Astrocyte (in vitro differentiated cells and primary cell): ENCODE data around the gene OPCML. TPM values are rescaled to one million over a fixed set of nuclear protein-coding genes. Genes with fewer than 3 reads are reported as not detected.
A peak's percentile ranks its signal among the peaks of the same experiment; 100 is the strongest.

Experiments
- DNase-seq: peaks from one replicate; pipeline ENCODE4 v3.0.0-alpha.2; 2010; ENCODE audit warnings: low read depth
- FAIRE-seq: peaks from 2 replicates; lab custom pipeline; 2011; peaks lifted over from hg19 to GRCh38; lab: Jason Lieb, UNC
- H2AFZ ChIP-seq: 2 replicates; pipeline ENCODE4 v1.6.0; 2012; ENCODE audit warnings: low read depth, low read length, inconsistent platforms
- H3K27ac ChIP-seq: 2 replicates; pipeline ENCODE4 v1.5.1; 2011; ENCODE audit warnings: low read depth, low read length, inconsistent platforms
- H3K27me3 ChIP-seq: 2 replicates; pipeline ENCODE4 v1.6.0; 2011; ENCODE audit warnings: low read length, inconsistent platforms; ENCODE audit not compliant: insufficient read depth
- H3K36me3 ChIP-seq: 2 replicates; pipeline ENCODE4 v1.5.1; 2011; ENCODE audit warnings: low read length, inconsistent platforms; ENCODE audit not compliant: insufficient read depth
- H3K4me1 ChIP-seq: 2 replicates; pipeline ENCODE4 v1.5.1; 2011; ENCODE audit warnings: low read length, inconsistent platforms; ENCODE audit not compliant: insufficient read depth
- H3K4me2 ChIP-seq: 2 replicates; pipeline ENCODE4 v1.6.0; 2012; ENCODE audit warnings: low read length, inconsistent platforms
- H3K4me3 ChIP-seq: 2 replicates; pipeline ENCODE4 v1.5.1; 2011; ENCODE audit warnings: low read depth, mild to moderate bottlenecking, low read length, inconsistent platforms; ENCODE audit not compliant: insufficient read depth
- H3K79me2 ChIP-seq: 2 replicates; pipeline ENCODE4 v1.6.0; 2012; ENCODE audit warnings: mild to moderate bottlenecking, low read length, inconsistent platforms; ENCODE audit not compliant: insufficient read depth
- H3K9ac ChIP-seq: 2 replicates; pipeline ENCODE4 v1.6.0; 2012; ENCODE audit warnings: mild to moderate bottlenecking, low read length, inconsistent platforms
- H3K9me3 ChIP-seq: 2 replicates; pipeline ENCODE4 v1.5.1; 2012; ENCODE audit warnings: low read depth, mild to moderate bottlenecking, low read length, inconsistent platforms; ENCODE audit not compliant: insufficient read depth
- H4K20me1 ChIP-seq: 2 replicates; pipeline ENCODE4 v1.6.0; 2012; ENCODE audit warnings: low read length, inconsistent platforms; ENCODE audit not compliant: insufficient read depth
- H3K27ac Mint-ChIP-seq: one replicate; pipeline ENCODE4 v1.8.0; 2021; ENCODE audit warnings: mild to moderate bottlenecking, mixed read lengths; ENCODE audit not compliant: unreplicated experiment
- H3K27me3 Mint-ChIP-seq: one replicate; pipeline ENCODE4 v1.8.0; 2021; ENCODE audit warnings: low read depth, mixed read lengths; ENCODE audit not compliant: unreplicated experiment
- H3K36me3 Mint-ChIP-seq: one replicate; pipeline ENCODE4 v1.8.0; 2021; ENCODE audit warnings: low read depth, mixed read lengths; ENCODE audit not compliant: unreplicated experiment
- H3K4me1 Mint-ChIP-seq: one replicate; pipeline ENCODE4 v1.8.0; 2021; ENCODE audit warnings: low read depth, mixed read lengths; ENCODE audit not compliant: unreplicated experiment
- H3K4me3 Mint-ChIP-seq: one replicate; pipeline ENCODE4 v1.8.0; 2021; ENCODE audit warnings: mild to moderate bottlenecking, moderate library complexity, mixed read lengths; ENCODE audit not compliant: unreplicated experiment
- H3K9me3 Mint-ChIP-seq: one replicate; pipeline ENCODE4 v1.8.0; 2021; ENCODE audit warnings: mild to moderate bottlenecking, mixed read lengths; ENCODE audit not compliant: unreplicated experiment
- CTCF ChIP-seq: IDR thresholded peaks from 2 replicates; pipeline ENCODE4 v1.5.1; 2011; ENCODE audit warnings: low read depth, mild to moderate bottlenecking, inconsistent platforms, low read length, moderate library complexity; ENCODE audit not compliant: insufficient read depth
- EZH2 ChIP-seq: IDR thresholded peaks from 2 replicates; pipeline ENCODE4 v1.6.1; 2012; ENCODE audit warnings: mild to moderate bottlenecking, low read length, inconsistent platforms; ENCODE audit not compliant: insufficient read depth
- total RNA-seq: library from RNA; stranded (reverse); gene quantifications from 2 replicates; pipeline ENCODE4 v1.2.1, GENCODE V29; 2021

Gene OPCML
- total RNA-seq, 1 donor from 2014 or later: 7.9 TPM

DNA sequence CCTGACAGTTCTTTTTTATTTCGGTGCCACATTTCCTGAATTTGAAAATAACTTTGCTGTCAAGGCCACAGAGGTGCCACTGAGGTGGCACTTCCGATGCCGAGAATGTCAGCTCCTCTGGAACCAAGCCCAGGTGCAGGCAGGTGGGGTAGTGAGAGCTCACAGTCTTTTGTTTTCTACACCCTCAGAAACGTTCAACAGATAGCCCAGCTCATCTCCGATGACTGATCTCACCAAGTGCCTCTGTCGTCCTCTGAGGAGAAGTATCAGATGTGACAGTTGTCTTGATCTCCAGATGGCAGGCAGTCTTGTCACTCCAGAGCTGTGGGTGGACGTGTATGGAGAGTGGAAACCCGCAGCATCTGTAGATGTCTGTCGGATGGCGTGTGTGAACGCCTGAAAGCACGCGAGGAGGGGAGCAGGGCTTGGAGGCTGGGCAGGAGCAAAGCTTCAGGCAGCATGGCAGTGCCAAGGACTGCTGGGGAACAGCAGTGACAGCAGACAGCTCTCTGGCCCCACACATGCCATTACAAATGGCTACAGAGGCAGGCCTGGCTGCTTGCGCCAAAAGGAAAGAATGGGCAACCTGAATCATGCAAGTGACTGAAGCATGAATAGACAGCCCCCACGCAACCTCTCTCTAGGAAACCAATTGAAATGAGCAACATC lies 877.0 kb downstream of the OPCML start:
- Histone ChIP-seq H4K20me1 (no peaks in the 10 kb centered on the region), H3K9ac (no peak overlapping the region), H3K4me1 (peaks cover 4% of the 10 kb centered on the region), H3K79me2 (no peaks in the 10 kb centered on the region), H3K36me3 (no peaks in the 10 kb centered on the region), H3K27ac (no peak overlapping the region), H3K4me3 (no peak overlapping the region), H2AFZ (peak overlapping the region; percentile 44), H3K4me2 (peak overlapping the region; percentile 3), H3K9me3 (no peaks in the 10 kb centered on the region), H3K27me3 (no peaks in the 10 kb centered on the region)
- no peak for TF ChIP-seq CTCF
- no peak for TF ChIP-seq EZH2
- Mint-ChIP-seq H3K4me3 (peak overlapping the region; percentile 40), H3K27me3 (peaks cover 8% of the 10 kb centered on the region), H3K4me1 (peaks cover 6% of the 10 kb centered on the region), H3K36me3 (no peaks in the 10 kb centered on the region), H3K9me3 (peaks cover 6% of the 10 kb centered on the region), H3K27ac (no peak overlapping the region)
- FAIRE-seq (no peak), DNase-seq (peak; percentile 42)

- no peak overlapping the region for H3K4me2 ChIP-seq
- no peak overlapping the region for H3K4me3 Mint-ChIP-seq
- H3K27me3 ChIP-seq: no peaks in the 10 kb centered on the region
- H3K27ac ChIP-seq: no peak overlapping the region
- no peak overlapping the region for H3K27ac Mint-ChIP-seq
- H3K9me3 ChIP-seq: no peaks in the 10 kb centered on the region
- peaks cover 8% of the 10 kb centered on the region for H3K27me3 Mint-ChIP-seq
- FAIRE-seq: no peak
- H3K4me1 Mint-ChIP-seq: peaks cover 18% of the 10 kb centered on the region
- peaks cover 6% of the 10 kb centered on the region for H3K9me3 Mint-ChIP-seq
- H2AFZ ChIP-seq: no peak overlapping the region
- no peak overlapping the region for H3K4me3 ChIP-seq
- TF ChIP-seq CTCF (no peak), EZH2 (no peak)
- no peaks in the 10 kb centered on the region for H3K36me3 ChIP-seq
- H3K9ac ChIP-seq: no peak overlapping the region
- H3K36me3 Mint-ChIP-seq: no peaks in the 10 kb centered on the region
- H3K79me2 ChIP-seq: no peaks in the 10 kb centered on the region
- no peak for DNase-seq
- no peaks in the 10 kb centered on the region for H4K20me1 ChIP-seq
- H3K4me1 ChIP-seq: peaks cover 14% of the 10 kb centered on the region
These were observed 879.1 kb downstream of the OPCML start for GRCh38 chr11:132653237-132653636.

- Histone ChIP-seq H3K27me3 (no peaks in the 10 kb centered on the region), H3K79me2 (no peaks in the 10 kb centered on the region), H3K36me3 (no peaks in the 10 kb centered on the region), H2AFZ (no peak overlapping the region), H4K20me1 (no peaks in the 10 kb centered on the region), H3K4me1 (peaks cover 14% of the 10 kb centered on the region), H3K27ac (no peak overlapping the region), H3K9me3 (no peaks in the 10 kb centered on the region), H3K4me2 (no peak overlapping the region), H3K9ac (no peak overlapping the region), H3K4me3 (no peak overlapping the region)
- TF ChIP-seq CTCF: no peak
- TF ChIP-seq EZH2: no peak
- peaks cover 8% of the 10 kb centered on the region for H3K27me3 Mint-ChIP-seq
- peaks cover 30% of the 10 kb centered on the region for H3K4me1 Mint-ChIP-seq
- no peaks in the 10 kb centered on the region for H3K36me3 Mint-ChIP-seq
- no peak for DNase-seq
- peaks cover 6% of the 10 kb centered on the region for H3K9me3 Mint-ChIP-seq
- H3K4me3 Mint-ChIP-seq: no peak overlapping the region
- H3K27ac Mint-ChIP-seq: no peak overlapping the region
- FAIRE-seq: no peak
These were observed 881.2 kb downstream of the OPCML start for GRCh38 chr11:132650969-132651720.
